ENCODE results near the gene PGP.

DNA sequence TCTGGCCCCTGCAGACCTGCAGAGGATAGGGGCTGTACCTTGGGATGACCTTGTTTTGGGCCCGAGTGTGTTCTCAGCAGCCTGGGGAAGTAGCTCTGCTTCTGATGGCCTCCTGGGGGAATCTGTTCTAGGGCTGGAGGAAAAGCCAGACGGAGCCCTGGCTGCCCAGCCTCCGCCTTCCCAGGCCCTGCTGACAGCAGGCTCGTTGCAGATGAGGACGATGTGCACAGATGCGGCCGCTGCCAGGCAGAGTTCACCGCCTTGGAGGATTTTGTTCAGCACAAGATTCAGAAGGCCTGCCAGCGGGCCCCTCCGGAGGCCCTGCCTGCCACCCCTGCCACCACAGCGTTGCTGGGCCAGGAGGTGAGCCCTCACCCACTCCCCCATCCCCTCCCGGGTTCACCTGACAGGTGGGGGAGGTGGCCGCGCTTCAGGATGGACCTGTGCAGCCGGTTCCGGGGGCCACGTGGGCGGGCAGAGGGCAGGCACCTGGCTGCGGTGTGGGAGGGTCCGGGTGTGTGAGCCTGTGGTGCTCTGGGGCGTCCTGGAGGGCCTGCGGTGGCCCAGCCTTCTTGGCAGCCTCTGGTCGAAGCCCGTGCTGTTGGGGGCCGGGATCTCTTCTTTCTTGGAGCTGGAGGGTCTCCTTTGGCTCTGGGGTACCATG lies 13.7 kb upstream of the PGP start:
- no peak for TF ChIP-seq EZH2 (IDR thresholded peaks at IDR 0.05; ENCODE audit: borderline replicate concordance, low read length)
- TF ChIP-seq, protein P1, sequence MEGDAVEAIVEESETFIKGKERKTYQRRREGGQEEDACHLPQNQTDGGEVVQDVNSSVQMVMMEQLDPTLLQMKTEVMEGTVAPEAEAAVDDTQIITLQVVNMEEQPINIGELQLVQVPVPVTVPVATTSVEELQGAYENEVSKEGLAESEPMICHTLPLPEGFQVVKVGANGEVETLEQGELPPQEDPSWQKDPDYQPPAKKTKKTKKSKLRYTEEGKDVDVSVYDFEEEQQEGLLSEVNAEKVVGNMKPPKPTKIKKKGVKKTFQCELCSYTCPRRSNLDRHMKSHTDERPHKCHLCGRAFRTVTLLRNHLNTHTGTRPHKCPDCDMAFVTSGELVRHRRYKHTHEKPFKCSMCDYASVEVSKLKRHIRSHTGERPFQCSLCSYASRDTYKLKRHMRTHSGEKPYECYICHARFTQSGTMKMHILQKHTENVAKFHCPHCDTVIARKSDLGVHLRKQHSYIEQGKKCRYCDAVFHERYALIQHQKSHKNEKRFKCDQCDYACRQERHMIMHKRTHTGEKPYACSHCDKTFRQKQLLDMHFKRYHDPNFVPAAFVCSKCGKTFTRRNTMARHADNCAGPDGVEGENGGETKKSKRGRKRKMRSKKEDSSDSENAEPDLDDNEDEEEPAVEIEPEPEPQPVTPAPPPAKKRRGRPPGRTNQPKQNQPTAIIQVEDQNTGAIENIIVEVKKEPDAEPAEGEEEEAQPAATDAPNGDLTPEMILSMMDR (IDR thresholded peaks at IDR 0.05; ENCODE audit: low read length), result no peak
